Sigmoid colon (tissue), 7 donors: Measurements from ENCODE around the gene LEPROT. TPM values are rescaled to one million over a fixed set of nuclear protein-coding genes. Genes with fewer than 3 reads are reported as not detected.

Experiments used
- DNase-seq: peaks from one replicate; pipeline ENCODE4 v3.0.0-alpha.2; 2019
- H3K27ac ChIP-seq, 4 donors: fragments of 200-600 bp; sonication (generic); one replicate each; pipeline ENCODE4 v1.5.1; 2016 to 2019; ENCODE audit warnings: mild to moderate bottlenecking in 1 of 4
- H3K27me3 ChIP-seq, 3 donors: fragments of 200-600 bp; sonication (generic); one replicate each; pipeline ENCODE4 v1.5.1; 2019; ENCODE audit warnings: mild to moderate bottlenecking in 1 of 3
- H3K36me3 ChIP-seq, 4 donors: fragments of 200-600 bp; sonication (generic); one replicate each; pipeline ENCODE4 v1.5.1; 2016 to 2019
- H3K4me1 ChIP-seq, 4 donors: fragments of 200-600 bp; sonication (generic); one replicate each; pipeline ENCODE4 v1.5.1; 2017 to 2019
- H3K4me3 ChIP-seq, 4 donors: fragments of 200-600 bp; sonication (generic); one replicate each; pipeline ENCODE4 v1.5.1; 2017 to 2019; ENCODE audit warnings: mild to moderate bottlenecking in 2 of 4, moderate library complexity in 1 of 4
- H3K9me3 ChIP-seq, 4 donors: fragments of 200-600 bp in 3 of 4; sonication (generic) in 3 of 4; one replicate each; pipeline versions ENCODE4 v1.5.1 to v1.6.1; 2013 to 2019
- CTCF ChIP-seq, 4 experiments: fragments of 450-650 bp in 3 of 4; fragments of 200-600 bp in 1 of 4; IDR thresholded peaks; one replicate each; pipeline ENCODE4 v1.5.1; 2016 to 2019; ENCODE audit warnings: antibody characterized with exemption in 4 of 4, mild to moderate bottlenecking in 3 of 4, moderate library complexity in 2 of 4
- EP300 ChIP-seq, 4 donors: sonication (generic); formaldehyde crosslinking; IDR thresholded peaks; one replicate each; pipeline ENCODE4 v1.6.1; 2017; ENCODE audit warnings: antibody characterized with exemption in 4 of 4
- POLR2A ChIP-seq, 2 donors: fragments of 450-650 bp; IDR thresholded peaks; one replicate each; pipeline ENCODE4 v1.6.1; 2016; ENCODE audit warnings: antibody characterized with exemption in 2 of 2, mild to moderate bottlenecking in 2 of 2, moderate library complexity in 2 of 2
- POLR2AphosphoS5 ChIP-seq, 4 donors: sonication (generic); formaldehyde crosslinking; IDR thresholded peaks; one replicate each; pipeline ENCODE4 v1.6.1; 2017; ENCODE audit warnings: antibody characterized with exemption in 4 of 4
- WGBS, 2 donors: extraction: QIAGEN DNeasy Blood & Tissue Kit; methylation state at CpG; one replicate each; pipeline ENCODE4 v1.1.7; 2013; 5-methylcytosine and 5-hydroxymethylcytosine counted together
- intact Hi-C: fragments of 100-400 bp; cut with DNase I; formaldehyde crosslinking; loops from one replicate; pipeline ENCODE4 v1.15.1; 2023
- polyA plus RNA-seq, 3 donors: library from polyadenylated mRNA; stranded (reverse); fragments of 200-250 nt; gene quantifications; one replicate each; pipeline ENCODE4 v1.2.3, GENCODE V29; 2013
- total RNA-seq, 4 donors: library from RNA; depleted of rRNA; stranded (reverse); fragments of >200 nt; gene quantifications; one replicate each; pipeline ENCODE4 v1.1.0, GENCODE V29; 2016
- donor health status: healthy with polysubstance abuse.
- donor health status: Bipolar disorder and iron deficiency.
- donor health status: healthy.

The LEPROT gene
- total and polyA plus RNA-seq, 7 donors = 14.3 to 67.8 (median 48.2) TPM

GRCh38 chr1:65416767-65417166 lies 3.7 kb upstream of the LEPROT start:
- WGBS, 2 donors = 92 to 97% methylated on average over 1 of the region's 1 CpG
- DNase-seq = no peak
- H3K9me3 ChIP-seq = no peaks in the 10 kb centered on the region
- intact Hi-C loops = no loop called here
- no peaks in the 10 kb centered on the region for H3K27me3 ChIP-seq
- H3K4me1 ChIP-seq = peaks cover 0 to 8% (median 3%) of the 10 kb centered on the region in 4 donors
- no peak overlapping the region for H3K27ac ChIP-seq
- no peaks in the 10 kb centered on the region for H3K36me3 ChIP-seq
- TF ChIP-seq CTCF (IDR thresholded peaks at IDR 0.05) = no peak
- TF ChIP-seq EP300 (IDR thresholded peaks at IDR 0.05) = no peak
- TF ChIP-seq POLR2A (IDR thresholded peaks at IDR 0.05) = no peak
- no peak for TF ChIP-seq POLR2AphosphoS5 (IDR thresholded peaks at IDR 0.05)
- no peak overlapping the region for H3K4me3 ChIP-seq

- Histone ChIP-seq H3K9me3 (no peaks in the 10 kb centered on the region), H3K4me3 (no peak overlapping the region), H3K27ac (no peak overlapping the region), H3K4me1 (peaks cover 0 to 18% (median 12%) of the 10 kb centered on the region in 4 donors), H3K36me3 (no peaks in the 10 kb centered on the region), H3K27me3 (no peaks in the 10 kb centered on the region)
- intact Hi-C loops = no loop called here
- TF ChIP-seq EP300 (IDR thresholded peaks at IDR 0.05) = no peak
- no peak for TF ChIP-seq CTCF (IDR thresholded peaks at IDR 0.05)
- no peak for TF ChIP-seq POLR2AphosphoS5 (IDR thresholded peaks at IDR 0.05)
- DNase-seq = no peak
- 86 to 90% methylated on average over 2 of the region's 2 CpGs for WGBS, 2 donors
Observed at GRCh38 chr1:65417729-65418128, 2.7 kb upstream of the LEPROT start.

GRCh38 chr1:65418522-65419185 lies 1.8 kb upstream of the LEPROT start:
- TF ChIP-seq EP300 (IDR thresholded peaks at IDR 0.05) (no peak), CTCF (IDR thresholded peaks at IDR 0.05) (no peak), POLR2A (IDR thresholded peaks at IDR 0.05) (no peak), POLR2AphosphoS5 (IDR thresholded peaks at IDR 0.05) (no peak)
- intact Hi-C loops = no loop called here
- H3K4me3 ChIP-seq = peak overlapping the region in 1 of 4 donors; percentile 88
- no peaks in the 10 kb centered on the region for H3K36me3 ChIP-seq
- H3K4me1 ChIP-seq = peaks cover 0 to 27% (median 20%) of the 10 kb centered on the region in 4 donors
- no peaks in the 10 kb centered on the region for H3K27me3 ChIP-seq
- peak overlapping the region in 2 of 4 donors; percentile 97 to 99 for H3K27ac ChIP-seq
- no peak for DNase-seq
- 74 to 90% methylated on average over 4 of the region's 4 CpGs for WGBS, 2 donors
- no peaks in the 10 kb centered on the region for H3K9me3 ChIP-seq

GRCh38 chr1:65419681-65420589 lies 533 bp upstream of the LEPROT start:
- WGBS, 2 donors = 1% methylated on average over 52 of the region's 52 CpGs
- peaks cover 0 to 34% (median 27%) of the 10 kb centered on the region in 4 donors for H3K4me1 ChIP-seq
- intact Hi-C loops = loop anchor here (5.0 kb wide), 2 partner anchors 273 to 353 kb away; partner anchors contain the start of gene AK4

More at GRCh38 chr1:65419681-65420589, 533 bp upstream of the LEPROT start:
- TF ChIP-seq POLR2A (IDR thresholded peaks at IDR 0.05) (no peak), POLR2AphosphoS5 (IDR thresholded peaks at IDR 0.05) (peak in 3 of 4 donors; percentile 30 to 39 (median 33)), EP300 (IDR thresholded peaks at IDR 0.05) (no peak), CTCF (IDR thresholded peaks at IDR 0.05) (no peak)
- H3K27ac ChIP-seq = peak overlapping the region; percentile 96 to 99 (median 98)
- peak overlapping the region; percentile 88 to 95 (median 92) for H3K4me3 ChIP-seq
- H3K9me3 ChIP-seq = no peaks in the 10 kb centered on the region
- H3K36me3 ChIP-seq = no peaks in the 10 kb centered on the region
- H3K27me3 ChIP-seq = no peaks in the 10 kb centered on the region
- peak; percentile 99 for DNase-seq
